Parathyroid adenoma (tissue), 2 donors: ENCODE measurements around the gene CFAP77.

Experiments used
- H2AFZ ChIP-seq: fragments of 300-600 bp; sonication (generic); one replicate; pipeline ENCODE4 v1.7.0; 2017; ENCODE audit warnings: antibody characterized with exemption, mild to moderate bottlenecking
- H3K27ac ChIP-seq: fragments of 300-600 bp; sonication (generic); one replicate; pipeline ENCODE4 v1.7.0; 2017
- H3K27me3 ChIP-seq: fragments of 300-600 bp; sonication (generic); one replicate; pipeline ENCODE4 v1.7.0; 2017; ENCODE audit warnings: low read length; ENCODE audit not compliant: control insufficient read depth, insufficient read depth
- H3K36me3 ChIP-seq: fragments of 300-600 bp; sonication (generic); one replicate; pipeline ENCODE4 v1.7.0; 2017; ENCODE audit warnings: low read length; ENCODE audit not compliant: control insufficient read depth, insufficient read depth
- H3K4me1 ChIP-seq: fragments of 300-600 bp; sonication (generic); one replicate; pipeline ENCODE4 v1.7.0; 2017; ENCODE audit warnings: control low read depth
- H3K4me2 ChIP-seq: fragments of 300-600 bp; sonication (generic); one replicate; pipeline ENCODE4 v1.7.0; 2017; ENCODE audit warnings: low read length
- H3K4me3 ChIP-seq: fragments of 300-600 bp; sonication (generic); one replicate; pipeline ENCODE4 v1.7.0; 2017; ENCODE audit warnings: low read depth, low read length
- H3K79me2 ChIP-seq: fragments of 300-600 bp; sonication (generic); one replicate; pipeline ENCODE4 v1.7.0; 2017; ENCODE audit warnings: control low read depth
- H3K9ac ChIP-seq: fragments of 300-600 bp; sonication (generic); one replicate; pipeline ENCODE4 v1.7.0; 2017; ENCODE audit warnings: mild to moderate bottlenecking
- H3K9me3 ChIP-seq: fragments of 300-600 bp; sonication (generic); one replicate; pipeline ENCODE4 v1.7.0; 2017; ENCODE audit warnings: low read length; ENCODE audit not compliant: control insufficient read depth
- TF ChIP-seq, protein P1 (sequence below): fragments of 300-600 bp; sonication (generic); IDR thresholded peaks from one replicate; pipeline ENCODE4 v1.7.0; 2017; ENCODE audit warnings: antibody characterized with exemption, mild to moderate bottlenecking
- donor health status: primary hyperparathyroidism.

CFAP77 gene

DNA sequence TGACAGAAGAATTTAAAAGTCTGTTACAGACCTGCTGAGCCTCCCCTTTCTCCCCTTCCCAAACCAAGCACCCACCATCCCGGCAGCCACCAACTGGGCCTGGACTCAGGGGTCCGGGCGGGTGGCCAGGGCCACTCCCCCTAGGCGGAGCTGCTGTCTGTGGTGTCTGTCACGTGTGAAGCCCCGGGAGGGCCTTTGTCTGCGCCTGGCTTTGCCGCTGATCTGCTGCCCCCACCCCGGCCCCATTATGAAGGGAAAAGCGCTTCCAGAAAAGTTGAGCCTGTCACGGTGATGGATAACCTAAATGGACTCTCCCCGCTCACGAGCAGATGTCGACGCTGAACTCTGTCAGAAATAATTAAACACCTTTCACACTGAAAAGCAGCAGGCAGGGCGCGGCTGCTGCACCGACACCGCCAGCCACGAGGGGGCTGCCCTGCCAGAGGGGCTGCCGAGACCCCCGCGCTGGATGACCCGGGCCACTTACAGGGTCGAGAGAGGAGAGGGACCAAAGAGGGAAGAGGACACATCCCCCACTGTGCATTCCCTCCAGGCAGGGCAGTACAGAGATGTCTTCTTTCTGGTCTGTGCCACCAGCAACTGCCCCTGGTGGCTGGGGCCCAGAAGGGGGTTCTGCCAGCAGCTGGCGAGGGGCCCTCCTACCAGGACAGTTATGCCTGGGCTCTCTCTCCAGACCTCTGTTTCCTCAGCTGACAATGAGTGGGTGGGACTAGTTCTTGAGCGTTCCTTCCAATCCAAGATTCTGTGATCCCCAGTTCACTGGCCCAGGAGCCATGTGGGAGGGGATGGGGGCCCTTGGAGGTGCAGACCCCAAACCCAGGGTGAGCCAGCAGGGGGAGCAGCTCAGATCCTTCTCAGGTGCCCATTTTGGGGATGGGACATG is 136.4 kb downstream of the CFAP77 start:
- Histone ChIP-seq H3K27me3 (no peaks in the 10 kb centered on the region), H3K36me3 (no peaks in the 10 kb centered on the region), H3K79me2 (no peaks in the 10 kb centered on the region), H3K4me1 (peaks cover 3% of the 10 kb centered on the region), H3K27ac (no peak overlapping the region), H3K9me3 (no peaks in the 10 kb centered on the region), H2AFZ (peak overlapping the region; percentile 70), H3K9ac (no peak overlapping the region), H3K4me2 (peak overlapping the region; percentile 48), H3K4me3 (peak overlapping the region; percentile 19)
- TF ChIP-seq, protein P1, sequence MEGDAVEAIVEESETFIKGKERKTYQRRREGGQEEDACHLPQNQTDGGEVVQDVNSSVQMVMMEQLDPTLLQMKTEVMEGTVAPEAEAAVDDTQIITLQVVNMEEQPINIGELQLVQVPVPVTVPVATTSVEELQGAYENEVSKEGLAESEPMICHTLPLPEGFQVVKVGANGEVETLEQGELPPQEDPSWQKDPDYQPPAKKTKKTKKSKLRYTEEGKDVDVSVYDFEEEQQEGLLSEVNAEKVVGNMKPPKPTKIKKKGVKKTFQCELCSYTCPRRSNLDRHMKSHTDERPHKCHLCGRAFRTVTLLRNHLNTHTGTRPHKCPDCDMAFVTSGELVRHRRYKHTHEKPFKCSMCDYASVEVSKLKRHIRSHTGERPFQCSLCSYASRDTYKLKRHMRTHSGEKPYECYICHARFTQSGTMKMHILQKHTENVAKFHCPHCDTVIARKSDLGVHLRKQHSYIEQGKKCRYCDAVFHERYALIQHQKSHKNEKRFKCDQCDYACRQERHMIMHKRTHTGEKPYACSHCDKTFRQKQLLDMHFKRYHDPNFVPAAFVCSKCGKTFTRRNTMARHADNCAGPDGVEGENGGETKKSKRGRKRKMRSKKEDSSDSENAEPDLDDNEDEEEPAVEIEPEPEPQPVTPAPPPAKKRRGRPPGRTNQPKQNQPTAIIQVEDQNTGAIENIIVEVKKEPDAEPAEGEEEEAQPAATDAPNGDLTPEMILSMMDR = no peak

DNA sequence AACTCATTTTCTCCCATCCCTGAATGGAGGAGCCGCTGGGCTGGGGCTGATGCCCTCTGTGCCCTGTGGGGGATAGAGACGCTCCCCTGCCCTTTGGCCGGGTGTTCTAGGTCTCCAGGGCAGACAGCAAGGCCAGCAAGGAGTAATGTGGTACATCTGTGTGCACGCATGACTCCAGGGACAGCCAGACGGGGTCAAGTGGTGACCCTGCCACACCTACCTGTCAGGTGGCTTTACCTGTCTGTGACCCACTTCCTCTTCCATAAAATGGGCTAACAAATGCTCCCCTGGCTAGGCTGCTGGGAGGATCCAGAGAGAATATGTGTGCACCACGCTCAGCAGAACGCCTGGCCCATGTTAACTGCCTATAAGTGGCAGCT is 137.0 kb downstream of the CFAP77 start:
- H3K27ac ChIP-seq = no peak overlapping the region

DNA sequence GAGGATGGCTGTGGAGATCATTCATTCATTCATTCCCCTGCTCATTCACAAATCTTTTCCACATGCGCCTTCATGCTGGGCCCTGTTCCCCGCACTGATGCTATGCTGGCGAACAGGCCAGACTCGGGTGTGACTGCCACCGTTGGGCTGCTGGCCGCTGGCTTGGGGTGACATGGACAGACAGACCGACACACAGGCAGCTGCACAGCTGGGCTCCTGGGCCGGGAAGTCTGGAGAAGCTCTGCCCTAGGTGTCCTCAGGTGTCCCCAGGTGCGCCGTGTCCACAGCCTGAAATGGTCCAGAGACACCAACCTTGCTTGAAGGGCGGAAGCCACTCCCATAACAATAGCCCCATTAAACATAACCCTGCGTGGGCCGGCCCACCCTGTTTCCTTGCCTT is 137.4 kb downstream of the CFAP77 start:
- no peaks in the 10 kb centered on the region for H3K9me3 ChIP-seq

More for the DNA sequence above, 137.0 kb downstream of the CFAP77 start:
- Histone ChIP-seq H3K9ac (no peak overlapping the region), H3K9me3 (no peaks in the 10 kb centered on the region), H3K27me3 (no peaks in the 10 kb centered on the region), H3K4me3 (no peak overlapping the region), H3K79me2 (no peaks in the 10 kb centered on the region), H2AFZ (no peak overlapping the region), H3K4me1 (peaks cover 3% of the 10 kb centered on the region), H3K4me2 (no peak overlapping the region), H3K36me3 (no peaks in the 10 kb centered on the region)
- TF ChIP-seq, protein P1 = no peak

DNA sequence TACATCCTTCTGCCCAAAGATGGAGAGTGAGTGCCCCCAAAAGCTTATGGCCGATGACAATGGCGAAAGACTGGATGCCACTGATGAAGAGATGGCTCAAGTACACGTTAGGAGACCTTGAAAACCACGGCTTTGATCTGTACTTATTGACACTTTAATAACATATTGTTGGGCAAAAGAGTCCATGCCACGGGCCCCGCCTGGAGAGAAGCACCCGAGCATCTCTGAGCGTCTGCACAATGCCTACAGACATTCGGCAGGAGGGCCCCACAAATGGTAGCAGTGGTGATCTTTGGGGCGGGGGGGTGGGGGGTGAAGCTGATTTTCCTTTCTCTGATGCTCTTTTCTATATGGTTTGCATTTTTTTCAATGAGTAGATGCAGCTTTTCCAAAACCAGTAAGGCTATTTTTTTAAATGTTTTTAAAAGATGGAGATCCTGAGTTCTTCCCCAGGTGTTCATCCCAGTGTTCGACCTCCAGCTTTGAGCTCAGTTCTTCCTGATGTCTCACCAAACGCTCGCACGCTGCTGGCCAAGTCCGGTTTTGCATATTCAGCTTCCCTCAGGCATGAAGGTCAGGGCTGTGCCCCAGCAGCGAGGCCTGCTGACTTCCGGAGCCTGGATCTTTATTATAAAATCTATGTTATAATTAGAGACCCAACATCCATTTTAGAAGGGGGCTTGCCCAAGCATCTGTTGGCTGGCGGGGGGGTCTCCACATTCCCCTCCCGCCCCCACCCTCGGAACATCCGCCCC is 138.1 kb downstream of the CFAP77 start:
- no peaks in the 10 kb centered on the region for H3K9me3 ChIP-seq

More for the DNA sequence above, 137.4 kb downstream of the CFAP77 start:
- no peaks in the 10 kb centered on the region for H3K79me2 ChIP-seq
- H3K4me3 ChIP-seq = no peak overlapping the region
- no peak overlapping the region for H3K9ac ChIP-seq
- TF ChIP-seq, protein P1 = no peak
- H3K27ac ChIP-seq = no peak overlapping the region
- H3K4me1 ChIP-seq = peaks cover 3% of the 10 kb centered on the region
- H3K36me3 ChIP-seq = no peaks in the 10 kb centered on the region
- H2AFZ ChIP-seq = no peak overlapping the region
- no peak overlapping the region for H3K4me2 ChIP-seq
- no peaks in the 10 kb centered on the region for H3K27me3 ChIP-seq

More for the DNA sequence above, 138.1 kb downstream of the CFAP77 start:
- H3K4me1 ChIP-seq = peaks cover 3% of the 10 kb centered on the region
- H3K36me3 ChIP-seq = no peaks in the 10 kb centered on the region
- no peak overlapping the region for H3K4me2 ChIP-seq
- H3K4me3 ChIP-seq = no peak overlapping the region
- TF ChIP-seq, protein P1 = no peak
- no peaks in the 10 kb centered on the region for H3K79me2 ChIP-seq
- H3K27ac ChIP-seq = peak overlapping the region; percentile 63
- H3K27me3 ChIP-seq = no peaks in the 10 kb centered on the region
- H3K9ac ChIP-seq = no peak overlapping the region
- peak overlapping the region; percentile 64 for H2AFZ ChIP-seq
